HG03442 (cell line): ENCODE results near the gene TRIM3.
"Not testable (repeated sequence)": the region's sequence is repeated elsewhere in the genome, so short reads cannot be mapped to it uniquely, and the experiment has no call there.

Source experiments
- ATAC-seq: cut with Tn5 transposase; IDR thresholded peaks from one replicate; pipeline ENCODE4 v1.9.1; 2021; ENCODE audit warnings: mild to moderate bottlenecking, moderate library complexity; ENCODE audit not compliant: unreplicated experiment

TRIM3 gene

DNA sequence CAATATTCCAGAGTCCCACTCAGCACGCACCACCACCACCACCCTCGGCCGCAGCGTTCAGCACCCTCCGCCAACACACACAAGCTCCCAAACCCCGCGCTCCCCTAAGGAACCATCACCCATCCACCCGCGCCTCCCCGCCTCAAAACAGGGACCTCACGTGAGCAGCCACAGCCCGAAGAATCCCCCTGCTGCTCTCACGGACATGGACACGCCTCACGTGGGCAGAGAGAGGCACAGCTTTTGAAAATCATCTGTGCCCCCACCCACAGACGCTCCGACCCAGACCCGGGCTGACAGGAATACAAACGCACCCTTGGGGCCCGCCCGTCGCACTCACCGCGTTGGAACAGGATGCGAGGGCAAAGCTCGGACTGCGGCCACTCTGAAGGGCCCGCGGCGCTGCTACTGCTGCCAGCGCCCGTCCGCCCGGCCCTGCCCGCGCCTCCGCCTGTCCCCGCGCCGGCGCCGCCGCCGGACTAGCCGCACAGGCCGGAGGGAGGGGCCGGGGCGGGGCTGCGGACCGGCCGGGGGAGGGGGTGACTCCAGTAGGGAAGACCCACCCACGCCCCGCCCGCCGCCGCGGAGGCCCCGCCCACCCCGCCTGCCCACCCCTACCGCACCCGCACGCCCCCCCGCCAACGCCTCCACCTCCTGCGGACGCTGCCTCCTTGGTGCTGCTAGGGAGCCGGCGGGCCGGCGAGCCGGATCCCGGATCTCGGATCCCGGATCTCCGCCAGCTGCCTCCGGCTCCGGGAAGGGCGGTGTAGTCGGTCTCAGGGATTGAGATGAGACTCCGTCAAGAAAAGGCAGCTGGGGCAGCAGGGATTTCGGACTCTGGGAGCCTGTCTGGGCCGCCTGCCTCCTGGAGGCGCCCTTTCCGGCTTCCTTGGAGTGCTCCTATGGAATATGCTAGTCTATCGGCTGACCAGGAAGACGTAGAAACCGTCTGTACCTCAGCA lies at the start of gene TRIM3:
TSS of gene TRIM3 (minus strand) at position 491 of the 962 bp plus-strand sequence. CDS start 8,246 bp downstream, outside the sequence.
- peak; percentile 64 for ATAC-seq

- ATAC-seq: no peak
Measured at GRCh38 chr11:6523253-6523652, 49.5 kb upstream of the TRIM3 start.

DNA sequence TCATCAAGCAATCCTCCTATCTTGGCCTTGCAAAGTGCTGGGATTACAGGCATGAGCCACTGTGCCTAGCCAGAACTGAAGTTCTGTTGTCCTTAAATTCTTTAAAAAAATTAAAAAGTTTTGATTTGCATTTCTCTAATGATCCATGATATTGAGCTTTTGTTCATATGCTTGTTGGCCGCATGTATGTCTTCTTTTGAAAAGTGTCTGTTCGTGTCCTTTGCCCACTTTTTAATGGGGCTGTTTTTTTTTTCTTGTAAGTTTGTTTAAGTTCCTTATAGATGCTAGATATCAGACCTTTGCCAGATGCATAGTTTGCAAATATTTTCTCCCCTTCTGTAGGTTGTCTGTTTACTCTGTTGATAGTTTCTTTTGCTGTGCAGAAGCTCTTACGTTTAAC lies 48.2 kb upstream of the TRIM3 start:
- ATAC-seq: not testable (repeated sequence)

DNA sequence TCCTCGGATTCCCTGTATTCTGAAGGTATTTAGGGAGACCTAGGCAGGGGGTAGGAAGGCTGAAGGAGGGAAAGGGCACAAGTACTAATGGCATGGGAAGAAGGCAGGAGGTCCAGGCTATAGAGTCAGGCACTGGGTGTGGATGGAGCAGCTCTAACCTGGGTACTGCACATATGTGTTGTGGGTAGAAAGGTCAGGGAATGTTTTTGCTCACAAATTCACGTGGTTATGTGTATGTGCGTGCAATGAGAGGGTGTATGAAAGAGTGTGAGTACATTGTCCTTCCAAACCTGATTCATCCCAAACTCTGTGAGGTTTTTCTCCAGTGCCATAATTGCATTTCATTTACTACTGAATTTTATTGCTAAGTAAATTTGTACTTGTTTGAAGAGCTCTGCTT lies 46.5 kb upstream of the TRIM3 start:
- no peak for ATAC-seq

- ATAC-seq: no peak
Measured at GRCh38 chr11:6516865-6517264, 43.1 kb upstream of the TRIM3 start.

DNA sequence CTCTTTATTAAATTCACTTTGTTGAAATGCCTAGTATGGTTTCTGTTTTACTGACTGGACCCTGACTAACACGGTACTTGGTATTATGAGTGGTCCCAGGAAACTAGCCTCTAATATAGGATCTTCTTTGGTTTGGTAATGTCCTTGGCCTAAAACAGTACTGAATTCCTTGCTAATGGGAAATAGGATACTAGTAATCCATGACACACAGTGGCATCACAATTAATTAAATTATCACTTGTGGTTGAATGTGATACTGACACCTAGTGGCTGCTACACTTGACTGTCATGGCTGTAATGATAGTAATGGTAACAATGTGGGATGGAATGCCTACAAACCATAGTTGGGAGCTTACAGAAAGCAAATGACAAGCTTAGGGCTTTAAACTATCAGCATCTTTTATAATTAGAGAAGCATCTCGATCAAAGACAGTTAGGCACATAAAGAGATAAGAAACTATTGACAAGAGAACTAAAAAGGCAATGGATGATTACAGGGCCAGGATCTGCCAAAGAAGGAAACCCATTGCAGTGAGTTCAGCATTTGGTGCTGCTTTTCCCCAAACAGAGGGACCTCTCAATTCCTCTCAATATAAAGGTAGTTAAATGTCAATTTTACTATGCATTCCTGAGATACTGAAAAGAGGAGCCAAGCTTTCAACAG lies 32.0 kb upstream of the TRIM3 start:
- no peak for ATAC-seq

GRCh38 chr11:6504166-6504565 lies 30.4 kb upstream of the TRIM3 start:
- ATAC-seq: no peak

GRCh38 chr11:6502382-6502781 lies 28.6 kb upstream of the TRIM3 start:
- ATAC-seq: no peak

DNA sequence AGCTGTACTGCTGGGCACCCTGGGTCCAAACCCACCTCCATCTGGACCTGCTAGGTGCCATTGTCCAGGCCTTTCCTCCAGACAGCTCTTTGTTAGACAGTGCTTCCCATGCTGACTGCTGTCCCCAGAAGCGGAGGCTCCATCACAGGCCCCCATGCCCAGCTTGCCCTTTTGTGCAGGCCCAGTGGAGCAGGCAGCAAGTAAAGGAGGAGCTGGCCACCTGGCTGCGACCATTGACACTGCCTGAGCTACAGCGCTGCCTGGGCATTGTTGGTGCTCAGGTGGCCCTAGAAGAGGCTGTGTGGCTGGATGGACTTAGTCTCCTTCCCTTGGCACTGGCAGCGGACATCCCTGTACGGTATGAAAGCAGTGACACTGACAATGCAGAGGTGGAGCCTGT lies 24.8 kb upstream of the TRIM3 start:
- no peak for ATAC-seq

- ATAC-seq: no peak
Measured at GRCh38 chr11:6498121-6498520, 24.4 kb upstream of the TRIM3 start.

- ATAC-seq: no peak
Measured at GRCh38 chr11:6497069-6497839, 23.5 kb upstream of the TRIM3 start, which contains the start of gene DNHD1. Gene DNHD1 (plus strand): TSS chr11:6497280. CDS start chr11:6498216, 936 bp downstream.

GRCh38 chr11:6489306-6489705 lies 15.6 kb upstream of the TRIM3 start:
- ATAC-seq: no peak

DNA sequence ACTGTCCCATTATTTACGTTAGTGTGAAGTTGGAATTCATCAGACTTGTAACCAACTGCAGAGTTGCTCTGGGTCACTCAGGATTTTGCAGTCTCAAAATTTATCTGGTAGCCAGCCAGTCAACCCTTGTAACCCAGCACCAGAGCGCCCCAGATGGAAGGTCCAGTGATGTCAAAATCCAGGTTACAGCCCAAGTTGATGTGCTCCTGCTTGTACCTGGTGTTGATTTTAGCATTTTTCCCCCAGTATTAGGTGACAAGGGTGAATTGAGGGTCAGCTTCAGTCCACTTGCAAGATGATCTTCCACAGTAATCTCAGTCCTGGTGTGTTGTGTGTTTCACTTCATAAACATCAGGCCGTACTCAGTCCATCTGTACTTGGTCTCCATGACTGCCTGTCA lies 15.1 kb upstream of the TRIM3 start:
- ATAC-seq: no peak

DNA sequence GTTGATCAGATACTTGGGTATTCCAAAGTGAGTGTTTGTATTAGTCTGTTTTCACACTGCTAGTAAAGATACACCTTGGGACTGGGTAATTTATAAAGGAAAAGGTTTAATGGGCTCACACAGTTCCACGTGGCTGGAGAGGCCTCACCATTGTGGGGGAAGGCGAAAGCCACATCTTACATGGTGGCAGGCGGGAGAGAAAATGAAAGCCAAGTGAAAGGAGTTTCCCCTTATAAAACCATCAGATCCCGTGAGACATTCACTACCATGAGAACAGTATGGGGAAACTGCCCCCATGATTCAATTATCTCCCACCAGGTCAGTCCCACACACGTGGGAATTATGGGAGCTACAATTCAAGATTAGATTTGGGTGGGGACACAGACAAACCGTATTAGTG lies 14.6 kb upstream of the TRIM3 start:
- no peak for ATAC-seq

DNA sequence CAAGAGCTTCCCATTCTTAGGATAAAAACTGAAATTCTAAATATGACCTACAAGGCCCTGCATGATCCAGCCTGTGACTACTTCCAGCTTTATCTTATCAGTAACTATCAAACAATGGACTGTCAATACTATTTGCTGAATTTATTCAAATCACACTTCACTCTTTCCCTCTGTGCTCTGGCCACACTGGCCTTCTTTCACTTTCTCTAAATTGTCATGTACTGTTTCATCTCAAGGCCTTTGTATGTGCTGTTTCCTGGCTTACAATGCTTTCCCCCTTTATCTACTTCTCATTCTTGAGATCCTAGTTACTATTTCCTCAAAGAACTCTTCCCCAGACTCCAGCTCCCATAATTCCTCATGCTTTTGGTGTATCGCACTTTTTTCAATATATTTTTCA lies 13.2 kb upstream of the TRIM3 start:
- ATAC-seq: no peak

DNA sequence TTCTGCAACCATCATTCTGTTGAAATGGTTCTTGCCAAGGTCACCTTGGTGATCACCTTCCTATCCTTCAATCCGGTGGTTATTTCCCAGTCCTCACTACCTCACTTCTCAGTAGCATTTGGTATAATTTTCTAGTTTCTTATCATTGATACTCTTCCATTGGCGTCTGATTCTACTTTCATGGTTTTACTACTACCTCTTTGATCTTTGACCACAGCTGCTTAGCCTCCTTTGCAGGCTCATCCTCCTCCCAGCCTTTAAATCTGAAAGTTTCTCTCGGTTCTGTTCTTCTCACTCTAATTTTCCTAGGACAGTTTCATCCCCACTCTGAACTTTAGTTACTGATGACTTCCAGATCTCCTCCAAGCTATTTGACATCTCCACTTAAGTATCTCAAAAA lies 12.5 kb upstream of the TRIM3 start:
- ATAC-seq: no peak

- ATAC-seq: no peak
Measured at GRCh38 chr11:6485661-6486060, 11.9 kb upstream of the TRIM3 start.

DNA sequence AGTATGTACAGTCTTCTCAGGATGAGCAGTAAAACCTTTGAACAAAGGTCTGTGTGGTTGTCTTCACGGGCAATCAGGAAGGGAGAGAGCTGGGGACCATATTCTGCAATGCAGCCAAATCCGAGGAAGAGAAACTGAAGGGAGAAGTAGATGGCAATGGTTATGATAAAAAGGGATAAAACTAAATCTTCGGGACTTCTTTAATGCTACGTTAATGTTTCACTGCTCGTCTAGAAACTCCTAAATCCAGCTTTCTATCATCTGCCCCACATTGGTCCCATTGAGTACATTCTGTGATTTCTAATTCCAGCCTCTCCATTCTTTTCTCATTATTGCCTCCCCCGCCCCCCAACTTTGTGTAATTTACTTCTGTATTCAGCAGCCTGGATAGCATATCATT lies 9.3 kb upstream of the TRIM3 start:
- no peak for ATAC-seq

DNA sequence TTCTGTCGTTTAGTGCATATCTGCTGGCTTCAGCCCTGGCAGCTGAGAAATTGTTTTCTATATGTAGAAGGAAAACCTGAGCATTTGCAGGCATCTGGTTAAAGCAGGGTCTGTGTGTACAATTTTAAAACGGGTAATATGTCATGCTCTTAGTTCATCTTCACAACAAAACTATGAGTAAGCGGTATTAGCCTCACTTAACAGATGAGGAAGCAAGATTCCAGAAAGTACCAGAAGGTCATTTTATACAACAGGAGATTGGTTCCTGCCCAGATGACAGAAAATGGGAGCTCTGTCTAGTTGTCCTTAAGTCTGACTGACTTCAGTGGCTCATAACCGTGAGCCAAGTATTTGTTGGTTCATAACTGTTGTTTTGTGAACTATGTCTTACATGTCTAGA lies 8.7 kb upstream of the TRIM3 start:
- ATAC-seq: no peak

- ATAC-seq: peak; percentile 1
Measured at GRCh38 chr11:6481924-6482275, 8.2 kb upstream of the TRIM3 start.
